Type B pancreatic cell (in vitro differentiated cells): ENCODE data around the gene SEMA4D. TPM values are rescaled to one million over a fixed set of nuclear protein-coding genes. Genes with fewer than 3 reads are reported as not detected.

Experiments
- DNase-seq: peaks from one replicate; pipeline ENCODE4 v3.0.0; 2021; ENCODE audit warnings: mixed read lengths; ENCODE audit not compliant: unreplicated experiment; ENCODE audit errors: extremely low spot score
- H3K27ac Mint-ChIP-seq: 2 replicates; pipeline ENCODE4 v1.8.0; 2021; ENCODE audit warnings: mild to moderate bottlenecking, mixed read lengths
- H3K27me3 Mint-ChIP-seq: 2 replicates; pipeline ENCODE4 v1.8.0; 2021; ENCODE audit warnings: mixed read lengths
- H3K36me3 Mint-ChIP-seq: 2 replicates; pipeline ENCODE4 v1.8.0; 2021; ENCODE audit warnings: mixed read lengths
- H3K4me1 Mint-ChIP-seq: one replicate; pipeline ENCODE4 v1.8.0; 2021; ENCODE audit warnings: mixed read lengths; ENCODE audit not compliant: unreplicated experiment
- H3K4me3 Mint-ChIP-seq: 2 replicates; pipeline ENCODE4 v1.8.0; 2021; ENCODE audit warnings: mild to moderate bottlenecking, mixed read lengths
- H3K9me3 Mint-ChIP-seq: 2 replicates; pipeline ENCODE4 v1.8.0; 2021; ENCODE audit warnings: mixed read lengths
- CTCF ChIP-seq: fragments of 200-600 bp; sonication (generic); conservative IDR thresholded peaks from 2 replicates; pipeline ENCODE4 v1.5.0; 2021; ENCODE audit warnings: antibody characterized with exemption, mild to moderate bottlenecking
- total RNA-seq: library from RNA; stranded (reverse); gene quantifications from 2 replicates; pipeline ENCODE4 v1.2.1, GENCODE V29; 2021; ENCODE audit warnings: low replicate concordance

SEMA4D gene
- total RNA-seq, 1 donor from 2014 or later, result 32.3 TPM

- no peak for TF ChIP-seq CTCF
- Mint-ChIP-seq H3K9me3 (peaks cover 5% of the 10 kb centered on the region), H3K27ac (no peak overlapping the region), H3K36me3 (peaks cover 12% of the 10 kb centered on the region), H3K27me3 (no peaks in the 10 kb centered on the region), H3K4me3 (no peak overlapping the region), H3K4me1 (peaks cover 8% of the 10 kb centered on the region)
- no peak for DNase-seq
Measured at GRCh38 chr9:89491694-89492093, 6.2 kb downstream of the SEMA4D start.

GRCh38 chr9:89489548-89490530, 8.1 kb downstream of the SEMA4D start:
- DNase-seq, result no peak
- Mint-ChIP-seq H3K9me3 (peaks cover 5% of the 10 kb centered on the region), H3K27ac (no peak overlapping the region), H3K4me3 (no peak overlapping the region), H3K27me3 (no peaks in the 10 kb centered on the region), H3K36me3 (peaks cover 17% of the 10 kb centered on the region), H3K4me1 (no peaks in the 10 kb centered on the region)
- TF ChIP-seq CTCF, result no peak

- H3K27ac Mint-ChIP-seq, result no peak overlapping the region
- no peaks in the 10 kb centered on the region for H3K27me3 Mint-ChIP-seq
- H3K4me1 Mint-ChIP-seq, result no peaks in the 10 kb centered on the region
- peaks cover 24% of the 10 kb centered on the region for H3K36me3 Mint-ChIP-seq
- TF ChIP-seq CTCF, result no peak
- no peak for DNase-seq
- H3K4me3 Mint-ChIP-seq, result no peak overlapping the region
- H3K9me3 Mint-ChIP-seq, result peaks cover 5% of the 10 kb centered on the region
Measured at GRCh38 chr9:89488936-89489335, 9.0 kb downstream of the SEMA4D start.

GRCh38 chr9:89488131-89488530, 9.8 kb downstream of the SEMA4D start:
- H3K9me3 Mint-ChIP-seq, result peaks cover 5% of the 10 kb centered on the region
- DNase-seq, result no peak
- H3K27me3 Mint-ChIP-seq, result no peaks in the 10 kb centered on the region
- H3K4me1 Mint-ChIP-seq, result peaks cover 3% of the 10 kb centered on the region
- peaks cover 24% of the 10 kb centered on the region for H3K36me3 Mint-ChIP-seq
- TF ChIP-seq CTCF, result no peak
- H3K27ac Mint-ChIP-seq, result no peak overlapping the region
- H3K4me3 Mint-ChIP-seq, result no peak overlapping the region

- no peak for TF ChIP-seq CTCF
- no peak for DNase-seq
- peaks cover 5% of the 10 kb centered on the region for H3K9me3 Mint-ChIP-seq
- H3K4me3 Mint-ChIP-seq, result no peak overlapping the region
- peaks cover 17% of the 10 kb centered on the region for H3K4me1 Mint-ChIP-seq
- H3K27ac Mint-ChIP-seq, result no peak overlapping the region
- H3K36me3 Mint-ChIP-seq, result peaks cover 19% of the 10 kb centered on the region
- no peaks in the 10 kb centered on the region for H3K27me3 Mint-ChIP-seq
Measured at GRCh38 chr9:89486681-89487080, 11.2 kb downstream of the SEMA4D start.
